ENCODE data around the gene COL4A2. TPM values are rescaled to one million over a fixed set of nuclear protein-coding genes. Genes with fewer than 3 reads are reported as not detected.
A peak's percentile ranks its signal among the peaks of the same experiment; 100 is the strongest.

COL4A2 gene
- total and polyA plus RNA-seq, 11 donors = 92.4 to 377 (median 166) TPM

- WGBS, 4 donors = 62 to 76% (median 69%) methylated on average over 3 of the region's 3 CpGs
- no peak for ATAC-seq
- intact Hi-C loops (cut with DNase I) = loop anchor here in 3 of 10 donors (5.0 kb wide), 1 partner anchor 210 kb away; no protein-coding TSS in a partner anchor
Observed at GRCh38 chr13:110432522-110432921, 125.4 kb downstream of the COL4A2 start.

GRCh38 chr13:110433014-110433413, 125.9 kb downstream of the COL4A2 start:
- DNase-seq (peak; percentile 59 to 79 (median 70)), ATAC-seq (peak; percentile 49 to 80 (median 76))
- Histone ChIP-seq H3K4me3 (no peak overlapping the region), H3K36me3 (peaks cover 0 to 92% (median 79%) of the 10 kb centered on the region in 9 donors), H3K27ac (peak overlapping the region in 11 of 12 donors; percentile 2 to 69 (median 45)), H3K9me3 (no peaks in the 10 kb centered on the region), H3K27me3 (no peaks in the 10 kb centered on the region), H3K4me1 (peaks cover 5 to 53% (median 28%) of the 10 kb centered on the region in 12 donors)
- WGBS, 4 donors = 17 to 36% (median 27%) methylated on average over 11 to 14 of the region's 14 CpGs
- TF ChIP-seq POLR2A (IDR thresholded peaks at IDR 0.05) (no peak), CTCF (IDR thresholded peaks at IDR 0.05) (no peak)
- intact Hi-C loops (cut with DNase I) = loop anchor here in 3 of 10 donors (5.0 kb wide), 1 partner anchor 211 kb away; no protein-coding TSS in a partner anchor

More at GRCh38 chr13:110432522-110432921, 125.4 kb downstream of the COL4A2 start:
- Histone ChIP-seq H3K27me3 (no peaks in the 10 kb centered on the region), H3K9me3 (no peaks in the 10 kb centered on the region), H3K27ac (peak overlapping the region in 11 of 12 donors; percentile 13 to 69 (median 45)), H3K4me1 (peaks cover 5 to 57% (median 28%) of the 10 kb centered on the region in 12 donors), H3K4me3 (no peak overlapping the region), H3K36me3 (peaks cover 0 to 92% (median 77%) of the 10 kb centered on the region in 9 donors)
- TF ChIP-seq CTCF (IDR thresholded peaks at IDR 0.05) (no peak), POLR2A (IDR thresholded peaks at IDR 0.05) (no peak)
- no peak for DNase-seq

- Histone ChIP-seq H3K4me1 (peaks cover 5 to 46% (median 28%) of the 10 kb centered on the region in 12 donors), H3K4me3 (no peak overlapping the region), H3K27me3 (no peaks in the 10 kb centered on the region), H3K36me3 (peaks cover 0 to 92% (median 79%) of the 10 kb centered on the region in 9 donors), H3K9me3 (no peaks in the 10 kb centered on the region), H3K27ac (peak overlapping the region in 1 of 12 donors; percentile 61)
- TF ChIP-seq CTCF (IDR thresholded peaks at IDR 0.05) (no peak), POLR2A (IDR thresholded peaks at IDR 0.05) (no peak)
- ATAC-seq (no peak), DNase-seq (no peak)
- intact Hi-C loops (cut with DNase I) = loop anchor here in 3 of 10 donors (5.0 kb wide), 1 partner anchor 212 kb away; no protein-coding TSS in a partner anchor
- 93 to 95% (median 94%) methylated on average over 9 of the region's 9 CpGs for WGBS, 4 donors
Observed at GRCh38 chr13:110434629-110435028, 127.5 kb downstream of the COL4A2 start.

GRCh38 chr13:110435331-110435730, 128.2 kb downstream of the COL4A2 start:
- WGBS, 4 donors = 92 to 98% (median 97%) methylated on average over 5 of the region's 5 CpGs
- DNase-seq (no peak), ATAC-seq (no peak)
- TF ChIP-seq CTCF (IDR thresholded peaks at IDR 0.05) = no peak
- no peak for TF ChIP-seq POLR2A (IDR thresholded peaks at IDR 0.05)
- Histone ChIP-seq H3K27me3 (no peaks in the 10 kb centered on the region), H3K27ac (no peak overlapping the region), H3K4me1 (peaks cover 5 to 44% (median 28%) of the 10 kb centered on the region in 12 donors), H3K36me3 (peaks cover 0 to 92% (median 79%) of the 10 kb centered on the region in 9 donors), H3K9me3 (no peaks in the 10 kb centered on the region), H3K4me3 (no peak overlapping the region)
- intact Hi-C loops (cut with DNase I) = no loop called here
